ENCODE measurements around the gene KBTBD7.

Gene KBTBD7

GRCh38 chr13:41193919-41194824 lies at the start of gene KBTBD7:
TSS of gene KBTBD7 (minus strand) at chr13:41194569. CDS start at chr13:41194257, 312 bp downstream.
- peak; percentile 67 to 79 (median 76) for DNase-seq (ENCODE audit: low read depth in 3 of 3, low spot score in 1 of 3)

GRCh38 chr13:41241626-41242025 lies 47.3 kb upstream of the KBTBD7 start:
- DNase-seq (ENCODE audit: low read depth in 3 of 3, low spot score in 1 of 3) = no peak

DNA sequence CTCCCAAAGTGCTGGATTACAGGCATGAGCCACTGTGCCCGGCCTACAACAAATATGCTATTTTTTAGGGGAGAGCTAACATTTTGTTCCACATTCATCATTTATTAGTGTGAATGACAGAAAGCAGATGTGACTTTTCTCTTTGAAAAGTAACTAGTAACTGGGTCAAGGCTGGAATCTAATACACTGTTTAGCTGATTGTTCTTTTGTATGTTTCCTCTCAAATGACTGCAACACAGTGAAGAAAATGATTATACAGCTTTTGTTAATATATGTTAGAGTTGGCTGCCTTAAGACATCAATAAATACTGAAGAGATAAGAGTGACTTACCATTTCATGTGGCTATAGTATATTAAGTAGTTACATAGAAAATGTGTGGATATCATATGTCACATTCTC lies 42.0 kb upstream of the KBTBD7 start:
- DNase-seq (ENCODE audit: low read depth in 3 of 3, low spot score in 1 of 3) = no peak

DNA sequence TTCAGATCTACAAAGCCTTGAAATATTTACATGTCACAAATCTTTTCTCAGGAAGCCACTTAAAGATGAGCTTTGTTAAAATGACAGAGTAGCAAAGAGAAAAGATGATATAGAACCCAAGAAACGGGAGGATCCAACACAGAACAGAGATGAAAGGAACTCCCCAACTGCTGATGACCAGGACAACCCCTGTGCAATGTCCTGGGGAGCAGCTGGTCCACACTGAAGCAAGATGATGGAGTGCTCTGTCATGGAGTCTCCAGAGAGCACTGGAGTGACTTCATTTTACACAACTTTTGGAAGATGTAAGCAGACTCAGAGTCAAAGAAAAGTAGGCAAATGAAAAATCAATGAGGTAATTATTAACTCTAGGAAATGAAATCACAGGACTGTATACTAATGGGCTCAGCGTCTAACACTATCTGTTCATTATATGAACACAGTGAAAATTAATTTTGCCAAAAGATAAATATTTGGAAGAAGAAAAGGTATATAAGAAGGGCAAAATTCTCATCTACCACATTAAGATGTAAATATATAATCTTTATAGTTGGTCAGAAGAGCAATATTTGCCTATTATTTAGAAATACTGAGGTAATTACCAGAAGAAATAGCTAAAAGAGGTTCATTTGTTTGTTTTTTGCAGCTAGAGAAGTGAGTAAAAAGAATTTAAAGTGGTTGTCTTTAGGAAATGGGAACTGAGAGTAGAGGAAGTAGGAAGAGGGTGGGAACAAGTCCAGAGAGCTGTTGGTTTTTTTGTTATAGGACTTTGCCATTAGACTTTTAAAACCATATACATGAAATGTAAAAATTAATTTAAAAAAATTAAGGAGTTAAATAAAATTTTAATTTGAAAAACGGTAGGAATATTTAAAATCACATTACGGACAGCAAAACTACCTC lies 38.5 kb upstream of the KBTBD7 start:
- no peak for DNase-seq (ENCODE audit: low read depth in 3 of 3, low spot score in 1 of 3)

DNA sequence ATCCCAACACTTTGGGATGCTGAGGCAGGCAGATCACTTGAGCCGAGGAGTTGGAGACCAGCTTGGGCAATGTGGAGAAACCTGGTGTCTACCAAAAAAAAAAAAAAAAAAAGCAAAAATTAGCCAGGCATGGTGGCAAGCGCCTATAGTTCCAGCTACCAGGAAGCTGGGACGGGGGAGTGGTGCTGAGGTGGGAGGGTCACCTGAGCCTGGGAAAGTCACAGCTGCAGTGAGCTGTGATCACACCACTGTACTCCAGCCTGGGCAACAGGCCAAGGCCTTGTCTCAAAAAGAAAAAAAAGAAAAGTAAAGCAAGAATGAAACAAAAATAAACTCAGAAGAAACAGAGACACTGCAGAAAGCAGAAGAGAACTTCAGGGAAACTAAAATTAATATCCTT lies 37.4 kb upstream of the KBTBD7 start:
- no peak for DNase-seq (ENCODE audit: low read depth in 3 of 3, low spot score in 1 of 3)

- DNase-seq (ENCODE audit: low read depth in 3 of 3, low spot score in 1 of 3) = no peak
Measured at GRCh38 chr13:41231025-41231677, 36.8 kb upstream of the KBTBD7 start.

DNA sequence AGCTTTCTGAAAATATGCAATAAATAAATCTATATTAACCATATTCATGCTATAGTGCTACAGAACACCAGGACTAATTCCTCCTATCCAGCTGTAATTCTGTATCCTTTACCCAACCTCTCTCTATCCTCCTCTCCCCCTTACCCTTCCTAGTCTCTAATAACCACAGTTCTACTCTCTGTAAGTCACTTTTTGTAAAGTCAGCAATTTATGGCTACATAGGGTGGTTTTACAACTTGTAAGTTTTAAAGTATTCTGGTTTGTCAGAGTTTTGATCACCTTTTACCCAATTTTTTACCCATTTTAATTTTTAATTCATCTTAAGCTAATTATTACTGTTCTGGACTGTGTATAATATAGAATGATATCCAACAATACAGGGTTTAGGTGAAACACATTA lies 35.0 kb upstream of the KBTBD7 start:
- DNase-seq (ENCODE audit: low read depth in 3 of 3, low spot score in 1 of 3) = no peak

DNA sequence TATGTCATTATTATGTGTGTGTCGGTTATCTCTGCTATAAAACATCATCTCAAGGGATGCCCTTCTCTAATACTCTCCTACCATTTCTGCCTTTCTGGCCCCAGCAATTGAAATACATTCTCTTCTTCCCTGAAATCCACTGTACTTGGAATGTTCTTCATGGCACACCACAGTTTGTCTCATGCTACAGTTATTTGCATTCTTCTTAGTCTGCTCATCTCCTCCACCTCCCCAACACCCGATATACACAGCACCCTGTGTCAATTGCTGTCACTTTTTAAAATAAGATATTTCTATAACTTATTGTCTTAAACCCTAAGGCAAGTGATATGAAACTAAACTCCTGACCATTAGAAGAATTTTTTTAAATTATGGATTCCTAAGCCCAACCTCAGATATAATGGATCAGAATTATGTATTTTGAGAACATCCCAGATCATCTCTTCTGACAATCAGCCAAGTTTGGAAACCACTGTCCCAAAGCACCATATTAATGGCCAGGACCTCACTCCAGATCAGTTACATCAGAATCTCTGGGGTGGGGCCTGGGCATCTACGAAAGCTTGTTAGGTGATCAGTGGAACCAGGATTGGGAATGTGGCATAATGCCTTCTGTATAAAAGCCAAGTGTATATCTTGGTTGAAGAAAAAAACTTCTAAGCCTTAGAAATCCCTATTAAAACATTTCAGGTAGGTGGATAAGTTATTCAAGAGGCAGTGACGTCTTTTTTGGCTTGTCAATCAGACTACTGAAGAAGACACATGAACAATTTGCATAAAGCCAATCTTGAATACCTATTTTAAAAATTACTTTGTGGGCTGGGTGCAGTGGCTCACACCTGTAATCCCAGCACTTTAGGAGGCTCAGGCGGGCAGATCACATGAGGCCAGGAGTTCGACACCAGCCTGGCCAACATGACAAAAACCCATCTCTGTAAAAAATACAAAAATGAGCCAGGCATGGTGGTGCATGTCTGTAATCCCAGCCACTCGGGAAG lies 30.0 kb upstream of the KBTBD7 start:
- DNase-seq (ENCODE audit: low read depth in 3 of 3, low spot score in 1 of 3) = no peak

DNA sequence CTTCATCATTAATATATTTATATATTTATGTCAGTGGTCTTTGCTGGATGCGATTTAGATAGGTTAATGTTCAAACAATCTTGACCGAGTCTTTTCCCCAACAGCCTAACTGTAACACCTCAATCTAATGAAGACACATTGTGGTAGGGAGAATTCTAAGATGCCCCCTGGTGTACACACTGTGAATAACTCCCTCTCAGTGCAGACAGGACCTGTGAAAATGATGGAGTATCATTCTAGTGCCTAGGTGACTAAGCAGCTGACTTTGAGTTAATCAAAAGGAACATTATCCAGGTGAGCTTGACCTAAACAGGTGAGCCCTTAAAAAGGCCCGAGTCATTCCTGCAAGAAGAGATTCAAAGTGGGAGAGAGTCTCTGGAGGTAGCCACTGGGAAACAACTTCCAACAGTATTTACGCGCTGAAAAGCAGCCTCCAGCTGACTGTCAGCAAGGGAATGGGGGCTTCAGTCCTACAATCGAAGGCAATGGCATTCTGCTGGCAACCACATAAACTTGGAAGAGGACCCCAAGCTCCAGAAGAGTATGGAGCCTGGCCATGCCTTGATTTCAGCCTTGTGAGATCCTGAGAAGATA lies 28.0 kb upstream of the KBTBD7 start:
- peak in 2 of 3 donors; percentile 4 to 19 for DNase-seq (ENCODE audit: low read depth in 3 of 3, low spot score in 1 of 3)

DNA sequence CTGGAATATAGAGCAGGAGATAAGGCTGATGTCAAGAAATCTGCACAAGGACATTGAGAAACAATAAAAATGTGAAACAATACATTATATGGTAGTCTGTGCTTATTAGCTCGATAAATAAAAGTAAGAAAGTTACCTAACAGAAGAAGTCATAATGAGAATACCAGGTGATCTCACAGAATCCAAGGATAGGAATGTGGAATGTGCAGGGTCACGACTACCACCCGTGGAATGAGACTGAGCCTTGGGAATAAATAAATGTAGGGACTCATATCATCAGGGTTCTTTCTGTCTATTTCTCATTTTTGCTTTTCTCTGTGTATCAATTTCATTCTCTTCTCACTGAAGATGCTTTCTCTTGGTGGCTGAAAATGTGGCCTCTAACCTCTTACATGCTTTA lies 26.0 kb upstream of the KBTBD7 start:
- no peak for DNase-seq (ENCODE audit: low read depth in 3 of 3, low spot score in 1 of 3)

DNA sequence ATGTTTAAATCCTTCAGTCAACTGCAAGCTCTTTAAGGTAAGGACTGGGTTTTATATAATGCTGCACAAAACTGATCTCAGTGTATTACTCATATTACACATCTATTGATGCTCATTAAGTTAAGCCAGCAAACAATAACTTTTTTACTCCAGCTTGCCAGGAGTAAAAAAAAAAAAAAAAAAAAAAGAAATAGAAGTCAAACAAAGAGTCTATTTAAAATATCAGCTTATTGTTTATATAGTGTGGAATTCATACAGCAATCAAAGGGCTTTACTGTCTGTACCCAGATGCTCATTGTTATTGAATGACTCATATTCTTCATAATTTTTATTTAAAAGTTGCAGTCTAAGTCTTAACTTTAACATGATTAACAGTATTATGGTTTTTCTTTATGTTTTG lies 21.8 kb upstream of the KBTBD7 start:
- no peak for DNase-seq (ENCODE audit: low read depth in 3 of 3, low spot score in 1 of 3)

DNA sequence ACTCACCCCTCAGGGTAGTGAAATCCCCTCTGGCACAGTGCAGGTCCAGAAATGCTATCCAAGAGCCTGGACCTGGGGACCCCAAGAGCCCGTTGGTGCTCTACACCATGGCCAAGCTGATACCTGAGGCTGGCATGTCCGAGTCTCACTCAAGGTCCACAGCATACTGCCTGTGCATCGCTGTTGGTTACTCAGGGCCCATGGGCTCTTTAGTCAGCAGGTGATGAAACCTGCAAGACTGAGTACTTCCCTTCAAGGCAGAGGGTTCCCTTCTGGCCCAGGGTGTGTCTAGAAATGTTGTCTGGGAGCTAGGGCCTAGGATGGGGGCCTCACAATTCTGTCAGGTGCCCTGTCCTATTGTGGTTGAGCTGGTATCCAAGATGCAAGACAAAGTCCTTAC lies 19.6 kb upstream of the KBTBD7 start:
- no peak for DNase-seq (ENCODE audit: low read depth in 3 of 3, low spot score in 1 of 3)

GRCh38 chr13:41213316-41213715 lies 18.9 kb upstream of the KBTBD7 start:
- no peak for DNase-seq (ENCODE audit: low read depth in 3 of 3, low spot score in 1 of 3)

DNA sequence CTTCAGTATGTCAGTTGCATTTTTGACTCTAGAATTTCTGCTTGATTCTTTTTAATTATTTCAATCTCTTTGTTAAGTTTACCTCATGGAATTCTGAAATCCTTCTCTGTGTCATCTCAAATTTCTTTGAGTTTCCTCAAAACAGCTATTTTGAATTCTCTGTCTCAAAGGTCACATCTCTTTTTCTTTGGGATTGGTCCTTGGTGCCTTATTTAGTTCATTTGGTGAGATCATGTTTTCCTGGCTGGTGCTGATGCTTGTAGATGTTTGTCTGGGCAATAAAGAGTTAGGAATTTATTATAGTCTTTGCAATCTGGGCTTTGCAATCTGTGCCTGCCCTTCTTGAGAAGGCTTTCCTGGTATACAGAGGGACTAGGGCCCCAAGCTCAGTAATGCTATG lies 18.5 kb upstream of the KBTBD7 start:
- DNase-seq (ENCODE audit: low read depth in 3 of 3, low spot score in 1 of 3) = no peak

DNA sequence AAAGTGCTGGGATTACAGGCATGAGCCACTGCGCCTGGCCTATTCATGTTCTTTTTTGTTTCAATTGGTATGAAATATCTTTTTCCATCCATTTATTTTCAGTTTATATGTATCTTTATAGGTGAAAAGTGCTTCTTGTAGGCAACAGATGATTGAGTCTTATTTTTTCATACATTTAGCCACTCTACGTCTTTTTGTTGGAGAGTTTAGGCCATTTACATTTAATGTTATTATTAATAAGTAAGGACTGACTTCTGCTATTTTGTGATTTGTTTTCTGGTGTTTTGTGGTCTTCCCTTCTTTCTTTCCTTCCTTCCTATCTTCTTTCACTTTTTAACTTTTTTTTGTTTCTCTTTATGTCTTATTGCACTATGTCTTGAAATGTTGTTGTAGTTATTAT lies 16.7 kb upstream of the KBTBD7 start:
- DNase-seq (ENCODE audit: low read depth in 3 of 3, low spot score in 1 of 3) = no peak

GRCh38 chr13:41206467-41206866 lies 12.1 kb upstream of the KBTBD7 start:
- DNase-seq (ENCODE audit: low read depth in 3 of 3, low spot score in 1 of 3) = no peak

GRCh38 chr13:41203810-41204209 lies 9.4 kb upstream of the KBTBD7 start:
- DNase-seq (ENCODE audit: low read depth in 3 of 3, low spot score in 1 of 3) = no peak

- no peak for DNase-seq (ENCODE audit: low read depth in 3 of 3, low spot score in 1 of 3)
Measured at GRCh38 chr13:41200126-41200525, 5.8 kb upstream of the KBTBD7 start.

GRCh38 chr13:41199526-41199925 lies 5.2 kb upstream of the KBTBD7 start:
- DNase-seq (ENCODE audit: low read depth in 3 of 3, low spot score in 1 of 3) = no peak

GRCh38 chr13:41199079-41199478 lies 4.7 kb upstream of the KBTBD7 start:
- no peak for DNase-seq (ENCODE audit: low read depth in 3 of 3, low spot score in 1 of 3)

All from stimulated activated CD4-positive, alpha-beta T cell treated with anti-CD3 and anti-CD28 coated beads, TNF-alpha, amount 100 ng/mL, for 1 hour (primary cell).